Ishikawa (cell line): ENCODE results near the gene PATE4.

ENCODE experiments used
- CEBPB ChIP-seq: IDR thresholded peaks from 2 replicates; pipeline ENCODE4 v1.6.1; 2012
- CREB1 ChIP-seq: IDR thresholded peaks from 2 replicates; pipeline ENCODE4 v1.6.1; 2012; ENCODE audit warnings: low read depth
- EGR1 ChIP-seq: IDR thresholded peaks from 2 replicates; pipeline ENCODE4 v1.6.1; 2012
- EP300 ChIP-seq: IDR thresholded peaks from 2 replicates; pipeline ENCODE4 v1.6.1; 2012; ENCODE audit warnings: borderline replicate concordance
- FOXM1 ChIP-seq: IDR thresholded peaks from 2 replicates; pipeline ENCODE4 v1.6.1; 2012; ENCODE audit warnings: low read depth, borderline replicate concordance
- MAX ChIP-seq: IDR thresholded peaks from 2 replicates; pipeline ENCODE4 v1.6.1; 2012
- NFIC ChIP-seq: IDR thresholded peaks from 2 replicates; pipeline ENCODE4 v1.6.1; 2012
- RAD21 ChIP-seq: IDR thresholded peaks from 2 replicates; pipeline ENCODE4 v1.6.1; 2012; ENCODE audit warnings: low read depth
- REST ChIP-seq: IDR thresholded peaks from 2 replicates; pipeline ENCODE4 v1.6.1; 2012; ENCODE audit warnings: low read depth, mild to moderate bottlenecking
- TAF1 ChIP-seq: IDR thresholded peaks from 2 replicates; pipeline ENCODE4 v1.6.1; 2012; ENCODE audit warnings: low read depth, mild to moderate bottlenecking
- TCF12 ChIP-seq: IDR thresholded peaks from 2 replicates; pipeline ENCODE4 v1.6.1; 2012; ENCODE audit warnings: low read depth
- TEAD4 ChIP-seq: IDR thresholded peaks from 2 replicates; pipeline ENCODE4 v1.6.1; 2012
- YY1 ChIP-seq: IDR thresholded peaks from 2 replicates; pipeline ENCODE4 v1.6.1; 2012; ENCODE audit warnings: low read depth
- ZBTB7A ChIP-seq: IDR thresholded peaks from 2 replicates; pipeline ENCODE4 v1.6.1; 2012; ENCODE audit warnings: low read depth
- TF ChIP-seq, protein P1 (sequence below): IDR thresholded peaks from 2 replicates; pipeline ENCODE4 v1.6.1; 2012

PATE4 gene

GRCh38 chr11:125871391-125872137 is 38.4 kb downstream of the PATE4 start:
- TF ChIP-seq CREB1 (no peak), RAD21 (peak; percentile 73), TEAD4 (no peak), YY1 (no peak)

GRCh38 chr11:125872138-125872491 is 39.0 kb downstream of the PATE4 start:
- TF ChIP-seq CEBPB = no peak
- TF ChIP-seq YY1 = no peak
- TF ChIP-seq, protein P1, sequence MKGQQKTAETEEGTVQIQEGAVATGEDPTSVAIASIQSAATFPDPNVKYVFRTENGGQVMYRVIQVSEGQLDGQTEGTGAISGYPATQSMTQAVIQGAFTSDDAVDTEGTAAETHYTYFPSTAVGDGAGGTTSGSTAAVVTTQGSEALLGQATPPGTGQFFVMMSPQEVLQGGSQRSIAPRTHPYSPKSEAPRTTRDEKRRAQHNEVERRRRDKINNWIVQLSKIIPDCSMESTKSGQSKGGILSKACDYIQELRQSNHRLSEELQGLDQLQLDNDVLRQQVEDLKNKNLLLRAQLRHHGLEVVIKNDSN = no peak
- TF ChIP-seq CREB1 = no peak
- TF ChIP-seq EP300 = no peak
- TF ChIP-seq TCF12 = no peak
- no peak for TF ChIP-seq FOXM1
- no peak for TF ChIP-seq ZBTB7A

GRCh38 chr11:125873881-125874555 is 40.9 kb downstream of the PATE4 start:
- no peak for TF ChIP-seq CREB1
- TF ChIP-seq TCF12 = no peak
- no peak for TF ChIP-seq CEBPB
- TF ChIP-seq TEAD4 = no peak
- no peak for TF ChIP-seq MAX
- no peak for TF ChIP-seq ZBTB7A
- no peak for TF ChIP-seq RAD21
- TF ChIP-seq EP300 = no peak
- TF ChIP-seq EGR1 = no peak
- no peak for TF ChIP-seq NFIC
- TF ChIP-seq FOXM1 = no peak
- TF ChIP-seq TAF1 = no peak
- no peak for TF ChIP-seq REST
- no peak for TF ChIP-seq YY1
- TF ChIP-seq, protein P1 = no peak

DNA sequence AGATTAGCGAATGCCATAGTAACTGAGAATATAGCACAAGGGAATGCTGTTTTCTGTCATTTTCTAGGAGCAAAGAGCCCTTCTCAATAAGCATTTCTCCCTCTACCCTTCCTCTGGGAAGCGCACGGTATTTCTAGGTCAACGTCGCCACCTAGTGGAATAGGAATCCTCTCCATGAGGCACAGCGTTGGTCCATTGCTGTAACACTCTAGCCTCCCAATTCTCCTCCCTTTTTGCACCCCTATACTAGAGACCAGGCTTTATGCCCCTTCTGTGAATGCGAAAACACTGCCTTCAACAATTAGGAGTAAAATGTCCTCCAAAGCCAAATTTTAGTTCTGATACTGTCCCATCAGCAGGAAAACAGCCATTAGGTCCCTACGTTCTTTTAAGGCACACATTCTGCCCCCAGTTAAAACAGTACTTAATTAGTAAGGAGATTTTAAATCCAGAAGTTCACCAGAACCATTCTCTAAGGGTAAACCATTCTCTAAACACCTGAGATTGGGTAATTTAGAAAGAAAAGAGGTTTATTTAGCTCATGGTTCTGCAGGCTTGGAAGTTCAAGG is 41.5 kb downstream of the PATE4 start:
- TF ChIP-seq REST (no peak), MAX (no peak), RAD21 (peak; percentile 92)

DNA sequence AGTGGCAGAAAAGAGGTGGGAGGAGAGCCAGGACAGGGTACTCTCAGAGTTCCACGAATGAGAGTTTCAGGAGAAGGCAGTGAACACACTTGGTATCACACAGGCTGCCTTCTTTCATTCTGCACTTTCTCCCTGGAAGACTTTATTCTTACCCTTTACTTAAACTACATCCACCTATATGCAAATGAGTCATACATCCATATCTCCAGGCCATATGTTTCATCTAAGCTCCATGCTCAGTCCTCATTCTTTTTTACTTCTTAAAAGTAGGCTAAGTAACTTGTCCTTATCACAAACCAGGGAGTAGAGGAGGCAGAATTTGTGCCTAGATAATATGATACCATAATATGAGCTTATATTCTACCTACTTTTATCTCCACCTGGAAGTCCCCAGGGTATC is 48.2 kb downstream of the PATE4 start:
- no peak for TF ChIP-seq EGR1
- no peak for TF ChIP-seq TAF1
- no peak for TF ChIP-seq MAX
- no peak for TF ChIP-seq YY1
- no peak for TF ChIP-seq EP300
- no peak for TF ChIP-seq REST
- TF ChIP-seq CEBPB = no peak
- no peak for TF ChIP-seq TCF12
- TF ChIP-seq TEAD4 = no peak
- no peak for TF ChIP-seq CREB1
- TF ChIP-seq, protein P1 = no peak
- no peak for TF ChIP-seq RAD21
- TF ChIP-seq NFIC = no peak
- TF ChIP-seq FOXM1 = no peak
- no peak for TF ChIP-seq ZBTB7A
